Stimulated activated CD4-positive, alpha-beta T cell treated with anti-CD3 and anti-CD28 coated beads, Interleukin-2, amount 100 ng/mL, for 48 hours (primary cell): Measurements from ENCODE around the gene CYP2U1.
A peak's percentile ranks its signal among the peaks of the same experiment; 100 is the strongest.
"Not testable (repeated sequence)": the region's sequence is repeated elsewhere in the genome, so short reads cannot be mapped to it uniquely, and the experiment has no call there.

Source experiments
- DNase-seq, 2 donors: peaks; one replicate each; pipeline ENCODE4 v3.0.0-alpha.2; 2020

CYP2U1 gene

DNA sequence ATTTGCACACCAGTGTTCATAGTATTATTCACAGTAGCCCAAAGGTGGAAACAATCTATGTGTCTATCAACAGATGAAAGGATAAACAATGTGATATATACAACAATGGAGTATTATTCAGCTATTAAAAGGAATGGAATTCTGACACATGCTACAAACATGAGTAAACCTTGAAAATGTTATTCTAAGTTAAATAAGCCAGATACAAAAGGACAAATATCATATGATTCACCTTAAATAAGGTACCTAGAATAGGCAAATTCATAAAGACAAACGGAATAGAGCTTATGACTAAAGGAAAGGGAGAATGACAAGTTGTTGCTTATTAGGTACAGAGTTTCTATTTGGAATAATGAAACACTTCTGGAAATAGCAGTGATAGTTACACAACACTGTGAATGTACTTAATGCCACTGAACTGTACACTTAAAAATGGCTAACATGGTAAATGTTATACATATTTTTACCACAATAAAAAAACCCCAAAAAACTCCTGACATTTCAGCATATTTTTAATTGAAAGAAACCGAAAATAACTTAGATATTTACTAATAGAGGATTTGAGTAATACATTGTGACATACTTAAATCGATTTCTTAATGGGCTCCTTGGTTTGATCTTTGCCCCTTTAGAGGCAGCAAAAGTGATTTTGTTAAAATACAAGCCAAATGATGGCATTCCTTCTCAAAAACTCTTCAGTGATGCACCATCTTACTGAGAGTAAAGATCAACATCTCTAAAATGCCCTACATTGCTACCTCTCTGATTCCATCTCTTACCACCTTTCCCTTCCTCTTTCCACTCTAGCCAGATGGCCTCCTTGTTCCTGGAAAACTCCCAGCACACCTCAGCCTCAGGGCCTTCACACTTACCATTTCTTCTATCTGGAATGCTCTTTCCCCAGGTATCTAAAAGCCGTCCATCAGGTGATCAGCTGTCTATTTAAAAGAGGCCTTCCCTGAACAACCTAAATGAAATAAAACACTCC, 8.6 kb upstream of the CYP2U1 start:
- DNase-seq, result no peak

DNA sequence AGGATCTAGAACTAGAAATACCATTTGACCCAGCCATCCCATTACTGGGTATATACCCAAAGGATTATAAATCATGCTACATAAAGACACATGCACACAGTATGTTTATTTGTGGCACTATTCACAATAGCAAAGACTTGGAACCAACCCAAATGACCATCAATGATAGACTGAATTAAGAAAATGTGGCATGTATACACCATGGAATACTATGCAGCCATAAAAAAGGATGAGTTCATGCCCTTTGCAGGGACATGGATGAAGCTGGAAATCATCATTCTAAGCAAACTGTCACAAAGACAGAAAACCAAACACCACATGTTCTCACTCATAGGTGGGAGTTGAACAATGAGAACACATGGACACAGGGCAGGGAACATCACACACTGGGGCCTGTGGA, 5.6 kb upstream of the CYP2U1 start:
- DNase-seq, result not testable (repeated sequence)

GRCh38 chr4:107926875-107927274, 4.5 kb upstream of the CYP2U1 start:
- DNase-seq, result not testable (repeated sequence)

- DNase-seq, result peak; percentile 7 to 18
Measured at GRCh38 chr4:107931775-107932321, 499 bp downstream of the CYP2U1 start.

DNA sequence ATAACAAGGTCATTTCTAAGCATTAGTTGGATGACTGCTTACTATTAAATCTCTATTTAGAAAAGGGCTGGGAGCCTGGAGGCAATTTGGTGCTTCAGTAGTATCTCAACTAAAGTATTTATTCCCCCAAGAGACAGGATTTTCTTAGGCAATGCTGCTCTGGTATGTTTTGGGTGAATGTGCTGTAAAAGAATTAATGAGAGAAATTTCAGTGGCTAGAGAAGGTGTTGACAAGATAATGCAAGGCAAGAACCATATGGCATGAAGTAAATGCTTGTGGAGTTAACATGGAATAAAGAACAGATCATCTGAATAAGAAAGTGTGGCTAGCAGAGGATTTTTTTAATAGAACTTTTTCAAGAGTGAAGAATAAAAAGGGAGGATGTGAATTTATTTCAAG, 3.9 kb downstream of the CYP2U1 start:
- DNase-seq, result no peak

DNA sequence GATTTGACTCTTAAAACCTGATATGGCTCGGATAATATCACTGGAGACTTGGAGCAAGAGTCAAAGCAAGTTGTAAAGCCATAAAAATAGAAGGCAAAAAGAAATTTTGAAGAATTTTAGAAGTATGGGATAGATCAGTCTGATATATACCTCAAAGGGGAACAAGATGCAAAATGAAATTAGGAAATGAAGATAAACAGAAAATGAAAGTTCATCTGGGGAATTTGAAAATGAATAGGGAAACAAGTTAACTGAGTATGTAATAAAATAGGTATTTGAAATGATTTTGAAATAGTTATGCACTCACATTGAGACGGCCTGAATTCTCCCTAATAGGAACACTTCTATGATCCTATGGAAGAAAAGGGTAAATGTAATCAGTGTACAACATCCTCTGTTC, 5.7 kb downstream of the CYP2U1 start:
- no peak for DNase-seq

- DNase-seq, result no peak
Measured at GRCh38 chr4:107939307-107939706, 8.0 kb downstream of the CYP2U1 start.

DNA sequence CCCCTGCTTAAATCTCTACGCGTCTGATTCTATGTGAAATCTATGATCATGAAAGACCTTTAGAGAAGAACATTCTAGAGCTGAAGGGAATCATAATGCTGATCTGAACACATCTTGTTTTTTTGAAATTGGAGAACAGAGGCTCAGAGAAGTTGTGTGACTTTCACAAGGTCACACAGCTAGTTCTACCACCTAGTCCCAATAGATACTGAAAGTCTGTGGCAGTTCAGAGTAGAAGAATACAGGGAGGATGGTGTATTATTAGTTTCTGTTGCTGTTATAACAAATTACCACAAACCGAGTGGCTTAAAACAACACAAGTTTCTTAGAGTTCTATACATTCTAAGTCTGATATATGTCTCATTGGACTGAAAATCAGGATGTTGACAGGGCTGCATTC, 14.5 kb downstream of the CYP2U1 start:
- no peak for DNase-seq

- no peak for DNase-seq
Measured at GRCh38 chr4:107950746-107951540, 19.6 kb downstream of the CYP2U1 start.

DNA sequence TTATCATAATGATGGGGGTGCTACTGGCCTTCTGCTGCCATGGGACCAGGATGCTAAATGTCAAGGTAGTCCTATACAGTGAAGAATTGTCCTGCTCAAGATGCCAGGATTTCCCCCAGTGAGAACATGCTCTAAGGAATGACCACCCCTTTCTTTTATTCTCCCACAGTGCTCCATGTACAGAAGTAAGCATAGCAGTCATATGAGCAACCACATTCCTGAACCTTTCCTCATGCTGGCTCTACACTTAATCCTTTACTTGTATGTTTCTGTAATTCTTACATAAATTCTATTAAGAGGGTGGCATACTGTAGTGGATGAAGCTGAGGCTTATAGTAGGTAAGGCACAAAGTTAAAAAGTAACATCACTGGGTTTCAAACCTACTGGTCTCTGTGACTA, 20.2 kb downstream of the CYP2U1 start:
- no peak for DNase-seq

DNA sequence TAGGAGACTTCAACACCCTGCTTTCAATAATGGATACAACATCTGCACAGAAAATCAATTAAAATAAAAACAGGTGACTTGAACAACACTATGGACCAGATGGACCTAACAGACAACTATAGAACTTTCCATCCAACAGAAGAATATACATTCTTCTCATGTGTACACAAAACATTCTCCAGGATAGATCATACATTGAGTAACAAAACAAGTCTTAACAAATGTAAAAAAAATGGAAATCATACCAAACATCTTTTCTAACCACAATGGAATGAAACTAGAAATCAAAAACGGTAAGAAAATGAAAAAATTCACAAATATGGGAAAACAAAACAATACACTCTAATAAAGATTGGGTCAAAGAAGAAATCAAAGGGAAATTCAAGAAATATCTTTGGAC, 24.7 kb downstream of the CYP2U1 start:
- DNase-seq, result no peak

DNA sequence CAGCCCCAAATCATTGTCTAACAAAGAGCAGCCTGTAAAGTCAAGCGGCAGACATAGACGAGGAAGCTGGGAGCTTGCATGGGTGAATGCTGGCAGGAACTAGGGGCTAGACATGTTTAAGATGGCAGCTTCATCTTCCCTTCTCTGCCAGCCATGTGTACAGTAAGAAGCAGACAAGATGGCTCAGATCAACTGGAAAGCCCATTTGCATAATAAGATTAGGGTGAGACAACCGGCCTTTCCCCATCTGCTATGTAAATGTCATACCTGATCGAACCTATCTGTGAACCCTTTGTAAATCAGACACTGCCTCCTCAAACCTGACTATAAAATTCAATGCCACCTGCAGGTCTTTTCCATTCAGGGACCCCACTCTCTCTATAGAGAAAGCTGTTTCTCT, 35.6 kb downstream of the CYP2U1 start:
- DNase-seq, result no peak

DNA sequence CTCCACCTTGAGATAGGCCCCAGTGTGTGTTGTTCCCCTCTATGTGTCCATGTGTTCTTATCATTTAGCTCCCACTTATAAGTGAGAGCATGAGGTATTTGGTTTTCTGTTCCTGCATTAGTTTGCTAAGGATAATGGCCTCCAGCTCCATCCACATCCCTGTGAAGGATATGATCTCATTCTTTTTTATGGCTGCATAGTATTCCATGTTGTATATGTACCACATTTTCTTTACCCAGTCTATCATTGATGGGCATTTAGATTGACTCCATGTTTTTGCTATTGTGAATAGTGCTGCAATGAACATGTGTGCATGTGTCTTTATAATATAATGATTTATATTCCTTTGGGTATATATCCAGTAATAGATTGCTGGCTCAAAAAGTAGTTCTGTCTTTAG, 36.2 kb downstream of the CYP2U1 start:
- not testable (repeated sequence) for DNase-seq

GRCh38 chr4:107967921-107968320, 36.6 kb downstream of the CYP2U1 start:
- DNase-seq, result not testable (repeated sequence)

DNA sequence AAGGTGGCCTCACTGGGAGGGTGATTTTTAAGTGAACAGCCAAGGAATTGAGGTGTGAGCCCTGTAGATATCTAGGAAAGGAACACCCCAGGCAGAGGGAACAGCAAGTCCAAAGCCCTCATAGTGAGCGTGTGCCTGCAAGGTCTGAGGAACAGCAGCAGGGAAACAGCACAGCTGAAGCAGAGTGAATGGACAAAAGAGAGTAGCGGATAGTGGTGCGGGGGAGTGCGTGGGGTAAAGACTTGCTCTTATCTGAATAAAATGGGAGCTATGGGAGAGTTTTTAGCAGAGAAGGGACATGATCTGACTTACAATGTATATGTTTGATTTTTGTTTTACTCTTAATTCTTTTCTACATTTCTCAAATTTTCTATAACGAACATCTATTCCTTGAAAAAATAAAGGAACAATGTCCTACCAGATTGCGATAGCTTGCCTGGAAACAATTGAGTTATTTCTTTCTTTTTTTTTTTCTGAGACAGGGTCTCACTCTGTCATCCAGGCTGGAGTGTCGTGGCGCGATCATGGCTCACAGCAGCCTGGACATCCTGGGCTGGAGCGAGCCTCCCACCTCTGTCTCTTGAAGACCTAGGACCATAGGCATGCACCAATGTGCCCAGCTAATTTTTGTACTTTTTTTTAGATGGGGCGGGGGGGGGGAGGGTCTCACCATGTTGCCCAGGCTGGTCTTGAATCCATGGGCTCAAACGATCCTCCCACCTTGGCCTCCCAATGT, 38.9 kb downstream of the CYP2U1 start:
- no peak for DNase-seq

- DNase-seq, result no peak
Measured at GRCh38 chr4:107972605-107973004, 41.3 kb downstream of the CYP2U1 start.

GRCh38 chr4:107974523-107974922, 43.2 kb downstream of the CYP2U1 start:
- no peak for DNase-seq

DNA sequence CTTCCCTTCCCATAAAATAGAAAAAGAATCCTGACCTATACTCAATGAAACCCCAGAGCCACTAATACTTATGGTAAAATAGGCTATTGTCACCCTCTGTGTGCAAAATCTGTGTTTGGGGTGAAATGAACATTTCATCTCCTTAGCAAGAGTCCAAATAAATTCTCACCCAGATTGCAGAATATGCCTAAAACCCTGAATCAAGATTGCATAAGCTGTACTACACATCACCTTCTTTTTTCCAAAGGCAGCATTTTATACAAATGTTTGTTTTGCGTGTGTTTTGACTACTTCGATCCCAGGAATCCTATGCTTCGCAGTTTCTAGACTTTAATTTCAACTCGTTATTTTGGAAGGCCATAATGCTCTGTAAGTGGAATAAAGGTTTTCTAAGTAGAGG, 46.1 kb downstream of the CYP2U1 start:
- DNase-seq, result no peak

GRCh38 chr4:107977966-107978705, 46.8 kb downstream of the CYP2U1 start:
- DNase-seq, result no peak

DNA sequence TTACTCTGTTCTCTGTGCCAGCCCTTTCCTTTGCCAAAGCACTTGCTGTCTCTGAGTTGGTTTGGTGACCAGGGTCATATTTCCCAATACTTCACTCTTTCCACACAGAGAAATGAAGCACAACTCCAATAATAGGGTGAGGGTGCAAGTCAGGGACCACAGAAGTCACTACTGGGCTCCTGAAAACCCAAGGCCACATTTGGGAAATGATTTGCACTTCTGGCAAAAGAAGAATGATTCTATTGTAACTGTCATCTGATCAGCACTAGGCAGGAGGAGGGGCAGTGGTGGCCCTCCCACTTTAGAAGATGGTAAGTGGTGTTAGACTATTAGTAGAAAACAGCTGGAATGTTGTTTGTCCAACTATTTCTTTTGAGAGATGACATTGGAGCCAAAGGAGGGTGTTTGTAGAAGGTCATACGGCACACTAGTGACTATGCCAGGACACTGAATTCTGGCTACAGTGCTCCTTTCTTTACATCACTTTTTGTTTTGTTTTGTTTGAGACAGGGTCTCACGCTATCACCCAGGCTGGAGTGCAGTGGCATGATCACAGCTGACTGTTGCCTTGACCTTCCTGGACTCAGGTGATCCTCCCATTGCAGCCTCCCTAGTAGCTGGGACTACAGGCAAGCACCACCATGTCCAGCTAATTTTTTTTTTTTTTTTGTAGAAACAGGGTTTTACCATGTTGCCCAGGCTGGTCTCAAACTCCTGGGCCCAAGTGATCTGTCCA, 47.5 kb downstream of the CYP2U1 start:
- DNase-seq, result no peak
